Small intestine (tissue), 7 donors: ENCODE measurements around the gene DENND1A. TPM values are rescaled to one million over a fixed set of nuclear protein-coding genes. Genes with fewer than 3 reads are reported as not detected.

ENCODE experiments used
- DNase-seq, 2 donors: peaks; one replicate each; pipeline versions ENCODE4 v3.0.0 to v3.0.0-alpha.2; 2013
- FAIRE-seq: peaks from 2 replicates; lab custom pipeline; 2012; peaks lifted over from hg19 to GRCh38; lab: Jason Lieb, UNC
- H3K27ac ChIP-seq, 3 donors: one replicate each; pipeline ENCODE4 v1.5.1; 2013; ENCODE audit warnings: low read length in 2 of 3, mild to moderate bottlenecking in 2 of 3, control low read depth in 1 of 3, inconsistent platforms in 1 of 3, low read depth in 1 of 3, moderate library complexity in 1 of 3
- H3K27me3 ChIP-seq, 3 donors: one replicate each; pipeline ENCODE4 v1.6.1; 2013; ENCODE audit warnings: low read length in 3 of 3, inconsistent platforms in 1 of 3; ENCODE audit not compliant: control insufficient read depth in 3 of 3, insufficient read depth in 3 of 3
- H3K36me3 ChIP-seq, 3 donors: one replicate each; pipeline ENCODE4 v1.6.1; 2013; ENCODE audit warnings: low read length in 3 of 3, inconsistent platforms in 1 of 3, low read depth in 1 of 3, mild to moderate bottlenecking in 1 of 3, moderate library complexity in 1 of 3; ENCODE audit not compliant: control insufficient read depth in 3 of 3, insufficient read depth in 2 of 3
- H3K4me1 ChIP-seq, 3 donors: one replicate each; pipeline ENCODE4 v1.6.1; 2013; ENCODE audit warnings: low read length in 2 of 3, inconsistent platforms in 1 of 3, low read depth in 1 of 3, mild to moderate bottlenecking in 1 of 3, moderate library complexity in 1 of 3; ENCODE audit not compliant: control insufficient read depth in 3 of 3, insufficient read depth in 2 of 3
- H3K4me3 ChIP-seq, 3 donors: one replicate each; pipeline ENCODE4 v1.5.1; 2013; ENCODE audit warnings: low read length in 3 of 3, control low read depth in 1 of 3, inconsistent platforms in 1 of 3, low read depth in 1 of 3, mild to moderate bottlenecking in 1 of 3, moderate library complexity in 1 of 3
- H3K9me3 ChIP-seq, 2 donors: one replicate each; pipeline ENCODE4 v1.6.1; 2013; ENCODE audit warnings: low read depth in 1 of 2, low read length in 1 of 2; ENCODE audit not compliant: control insufficient read depth in 2 of 2, insufficient read depth in 1 of 2
- WGBS, 3 donors: extraction: QIAGEN DNeasy Blood & Tissue Kit; methylation state at CpG; one replicate each; pipeline ENCODE4 v1.1.7; 2013; 5-methylcytosine and 5-hydroxymethylcytosine counted together
- polyA plus RNA-seq, 4 donors: library from polyadenylated mRNA; stranded (reverse) in 3 of 4; unstranded in 1 of 4; fragments of 200-250 nt in 3 of 4; fragments of 120-200 nt in 1 of 4; gene quantifications; one replicate each; pipeline versions ENCODE4 v1.2.1 to v1.2.3, GENCODE V29; 2013
- donor health status: healthy with polysubstance abuse.
- donor health status: control.
- donor health status: control.
- donor health status: Bipolar disorder and iron deficiency.
- donor health status: healthy.

Gene DENND1A
- polyA plus RNA-seq, 4 donors: 11.5 to 43.4 (median 20.0) TPM

GRCh38 chr9:123806829-123807228 is 123.1 kb downstream of the DENND1A start:
- Histone ChIP-seq H3K9me3 (no peaks in the 10 kb centered on the region), H3K4me1 (no peaks in the 10 kb centered on the region), H3K27me3 (no peaks in the 10 kb centered on the region), H3K4me3 (no peak overlapping the region), H3K27ac (no peak overlapping the region), H3K36me3 (no peaks in the 10 kb centered on the region)
- DNase-seq (no peak), FAIRE-seq (no peak)

DNA sequence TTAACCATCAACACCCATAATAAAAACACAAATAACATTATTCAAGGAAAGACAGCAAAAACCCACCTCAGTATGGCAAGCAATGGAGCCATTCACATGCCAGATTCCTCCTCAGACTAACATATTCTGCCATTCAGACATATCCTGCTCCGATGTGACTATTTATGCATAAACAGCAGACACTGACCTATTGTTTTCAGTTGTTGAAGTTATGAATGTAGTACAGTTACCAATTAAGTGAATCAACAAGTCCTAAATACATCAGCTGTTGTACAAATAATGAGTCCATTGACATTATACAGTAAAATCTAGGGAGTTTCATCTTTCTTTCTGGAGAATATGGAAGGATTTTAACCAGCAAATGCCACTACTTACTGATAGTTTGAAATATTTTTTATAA is 131.7 kb downstream of the DENND1A start:
- H3K4me1 ChIP-seq: peaks cover 0 to 4% (median 0%) of the 10 kb centered on the region in 3 donors
- no peaks in the 10 kb centered on the region for H3K9me3 ChIP-seq
- FAIRE-seq (no peak), DNase-seq (no peak)
- no peaks in the 10 kb centered on the region for H3K27me3 ChIP-seq
- WGBS, 3 donors: 88 to 94% (median 89%) methylated on average over 1 of the region's 1 CpG
- no peaks in the 10 kb centered on the region for H3K36me3 ChIP-seq
- no peak overlapping the region for H3K4me3 ChIP-seq
- no peak overlapping the region for H3K27ac ChIP-seq

- no peak overlapping the region for H3K27ac ChIP-seq
- no peaks in the 10 kb centered on the region for H3K9me3 ChIP-seq
- 72 to 78% (median 77%) methylated on average over 7 of the region's 7 CpGs for WGBS, 3 donors
- FAIRE-seq (no peak), DNase-seq (no peak)
- no peak overlapping the region for H3K4me3 ChIP-seq
- H3K36me3 ChIP-seq: no peaks in the 10 kb centered on the region
- no peaks in the 10 kb centered on the region for H3K27me3 ChIP-seq
- peaks cover 0 to 4% (median 0%) of the 10 kb centered on the region in 3 donors for H3K4me1 ChIP-seq
Measured at GRCh38 chr9:123796618-123797484, 133.1 kb downstream of the DENND1A start.

DNA sequence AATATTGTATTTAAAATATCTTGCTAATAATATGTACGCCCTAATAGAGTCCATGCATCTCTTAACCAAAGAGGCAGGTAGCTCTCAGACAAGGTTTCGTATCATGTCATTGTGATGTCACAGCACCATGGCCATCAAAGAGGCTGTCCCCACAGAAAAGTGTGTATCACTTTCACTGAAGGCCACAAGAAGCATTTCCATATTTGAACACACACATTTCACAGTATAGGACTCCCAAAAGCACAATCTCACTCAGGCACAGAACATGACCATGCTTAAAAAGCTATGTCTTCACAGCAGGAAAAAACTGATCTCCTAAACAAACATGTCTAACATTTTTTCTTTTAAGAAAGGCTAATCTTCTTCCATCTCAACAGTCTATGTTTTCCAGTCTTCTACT is 133.8 kb downstream of the DENND1A start:
- peaks cover 0 to 4% (median 0%) of the 10 kb centered on the region in 3 donors for H3K4me1 ChIP-seq
- H3K27me3 ChIP-seq: no peaks in the 10 kb centered on the region
- no peak overlapping the region for H3K27ac ChIP-seq
- no peaks in the 10 kb centered on the region for H3K9me3 ChIP-seq
- no peak overlapping the region for H3K4me3 ChIP-seq
- 92 to 98% (median 94%) methylated on average over 2 of the region's 2 CpGs for WGBS, 3 donors
- DNase-seq (no peak), FAIRE-seq (no peak)
- no peaks in the 10 kb centered on the region for H3K36me3 ChIP-seq

- no peaks in the 10 kb centered on the region for H3K27me3 ChIP-seq
- no peak overlapping the region for H3K27ac ChIP-seq
- H3K4me3 ChIP-seq: no peak overlapping the region
- no peaks in the 10 kb centered on the region for H3K36me3 ChIP-seq
- FAIRE-seq (no peak), DNase-seq (no peak)
- 94 to 99% (median 98%) methylated on average over 7 of the region's 7 CpGs for WGBS, 3 donors
- H3K9me3 ChIP-seq: no peaks in the 10 kb centered on the region
- H3K4me1 ChIP-seq: peaks cover 0 to 4% (median 0%) of the 10 kb centered on the region in 3 donors
Measured at GRCh38 chr9:123795336-123795735, 134.6 kb downstream of the DENND1A start.

- DNase-seq (no peak), FAIRE-seq (no peak)
- H3K36me3 ChIP-seq: no peaks in the 10 kb centered on the region
- no peak overlapping the region for H3K27ac ChIP-seq
- no peaks in the 10 kb centered on the region for H3K27me3 ChIP-seq
- no peaks in the 10 kb centered on the region for H3K9me3 ChIP-seq
- H3K4me3 ChIP-seq: no peak overlapping the region
- no peaks in the 10 kb centered on the region for H3K4me1 ChIP-seq
- 29 to 81% (median 62%) methylated on average over 4 of the region's 4 CpGs for WGBS, 3 donors
Measured at GRCh38 chr9:123792501-123792900, 137.4 kb downstream of the DENND1A start.

- Histone ChIP-seq H3K27me3 (no peaks in the 10 kb centered on the region), H3K4me3 (no peak overlapping the region), H3K9me3 (no peaks in the 10 kb centered on the region), H3K4me1 (no peaks in the 10 kb centered on the region), H3K27ac (no peak overlapping the region), H3K36me3 (peaks cover 0 to 2% (median 0%) of the 10 kb centered on the region in 3 donors)
- FAIRE-seq: no peak
- no peak for DNase-seq
- 94 to 98% (median 96%) methylated on average over 5 of the region's 5 CpGs for WGBS, 3 donors
Measured at GRCh38 chr9:123789554-123790292, 140.2 kb downstream of the DENND1A start.

GRCh38 chr9:123787416-123787815 is 142.5 kb downstream of the DENND1A start:
- FAIRE-seq (no peak), DNase-seq (no peak)
- Histone ChIP-seq H3K4me3 (no peak overlapping the region), H3K9me3 (no peaks in the 10 kb centered on the region), H3K27ac (no peak overlapping the region), H3K27me3 (no peaks in the 10 kb centered on the region), H3K36me3 (peaks cover 0 to 2% (median 0%) of the 10 kb centered on the region in 3 donors), H3K4me1 (no peaks in the 10 kb centered on the region)
- 70 to 88% (median 70%) methylated on average over 1 of the region's 1 CpG for WGBS, 3 donors
